Type B pancreatic cell (in vitro differentiated cells): ENCODE results near the gene AGT. TPM values are rescaled to one million over a fixed set of nuclear protein-coding genes. Genes with fewer than 3 reads are reported as not detected.

Source experiments
- DNase-seq: peaks from one replicate; pipeline ENCODE4 v3.0.0; 2021; ENCODE audit warnings: mixed read lengths; ENCODE audit not compliant: unreplicated experiment; ENCODE audit errors: extremely low spot score
- H3K27ac Mint-ChIP-seq: 2 replicates; pipeline ENCODE4 v1.8.0; 2021; ENCODE audit warnings: mild to moderate bottlenecking, mixed read lengths
- H3K27me3 Mint-ChIP-seq: 2 replicates; pipeline ENCODE4 v1.8.0; 2021; ENCODE audit warnings: mixed read lengths
- H3K36me3 Mint-ChIP-seq: 2 replicates; pipeline ENCODE4 v1.8.0; 2021; ENCODE audit warnings: mixed read lengths
- H3K4me1 Mint-ChIP-seq: one replicate; pipeline ENCODE4 v1.8.0; 2021; ENCODE audit warnings: mixed read lengths; ENCODE audit not compliant: unreplicated experiment
- H3K4me3 Mint-ChIP-seq: 2 replicates; pipeline ENCODE4 v1.8.0; 2021; ENCODE audit warnings: mild to moderate bottlenecking, mixed read lengths
- H3K9me3 Mint-ChIP-seq: 2 replicates; pipeline ENCODE4 v1.8.0; 2021; ENCODE audit warnings: mixed read lengths
- total RNA-seq: library from RNA; stranded (reverse); gene quantifications from 2 replicates; pipeline ENCODE4 v1.2.1, GENCODE V29; 2021; ENCODE audit warnings: low replicate concordance
- TF ChIP-seq, protein P1 (sequence below): fragments of 200-600 bp; sonication (generic); conservative IDR thresholded peaks from 2 replicates; pipeline ENCODE4 v1.5.0; 2021; ENCODE audit warnings: antibody characterized with exemption, mild to moderate bottlenecking

The AGT gene
- total RNA-seq, 1 donor from 2014 or later = 125 TPM

DNA sequence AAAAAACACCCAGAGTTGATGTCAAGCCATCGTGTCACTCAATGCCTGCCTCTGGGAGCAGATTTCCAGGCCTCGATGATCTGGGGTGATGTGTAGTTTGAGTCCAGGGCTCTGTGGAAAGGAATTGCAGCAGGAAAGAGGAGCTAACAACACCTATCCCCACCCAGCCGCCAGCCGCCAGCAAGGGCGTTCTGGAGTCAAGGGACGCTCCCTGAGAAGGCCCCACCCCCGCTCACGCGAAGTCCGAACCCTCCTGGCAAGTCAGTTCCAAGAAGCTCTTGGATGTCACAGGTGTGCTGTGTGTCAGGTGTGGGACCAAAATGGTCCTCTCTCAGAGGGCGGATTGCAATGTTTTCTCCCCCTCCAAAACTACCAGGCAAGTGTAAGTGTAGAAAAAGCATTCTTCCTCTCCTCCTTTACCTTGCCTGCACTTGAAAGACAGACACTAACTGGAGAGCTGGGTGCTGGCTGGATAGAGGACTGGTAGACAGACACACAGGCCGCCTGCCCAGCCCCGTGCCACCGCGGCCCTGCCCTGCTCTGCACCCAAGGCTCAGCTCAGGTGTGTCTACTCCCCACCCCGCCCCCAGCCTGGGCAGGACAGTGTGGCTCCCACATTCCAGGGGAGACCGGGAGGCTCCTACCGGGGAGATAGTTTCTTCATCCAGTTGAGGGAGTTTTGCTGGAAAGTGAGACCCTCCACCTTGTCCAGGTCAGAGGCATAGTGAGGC lies 8.5 kb downstream of the AGT start:
- no peak overlapping the region for H3K27ac Mint-ChIP-seq
- TF ChIP-seq, protein P1, sequence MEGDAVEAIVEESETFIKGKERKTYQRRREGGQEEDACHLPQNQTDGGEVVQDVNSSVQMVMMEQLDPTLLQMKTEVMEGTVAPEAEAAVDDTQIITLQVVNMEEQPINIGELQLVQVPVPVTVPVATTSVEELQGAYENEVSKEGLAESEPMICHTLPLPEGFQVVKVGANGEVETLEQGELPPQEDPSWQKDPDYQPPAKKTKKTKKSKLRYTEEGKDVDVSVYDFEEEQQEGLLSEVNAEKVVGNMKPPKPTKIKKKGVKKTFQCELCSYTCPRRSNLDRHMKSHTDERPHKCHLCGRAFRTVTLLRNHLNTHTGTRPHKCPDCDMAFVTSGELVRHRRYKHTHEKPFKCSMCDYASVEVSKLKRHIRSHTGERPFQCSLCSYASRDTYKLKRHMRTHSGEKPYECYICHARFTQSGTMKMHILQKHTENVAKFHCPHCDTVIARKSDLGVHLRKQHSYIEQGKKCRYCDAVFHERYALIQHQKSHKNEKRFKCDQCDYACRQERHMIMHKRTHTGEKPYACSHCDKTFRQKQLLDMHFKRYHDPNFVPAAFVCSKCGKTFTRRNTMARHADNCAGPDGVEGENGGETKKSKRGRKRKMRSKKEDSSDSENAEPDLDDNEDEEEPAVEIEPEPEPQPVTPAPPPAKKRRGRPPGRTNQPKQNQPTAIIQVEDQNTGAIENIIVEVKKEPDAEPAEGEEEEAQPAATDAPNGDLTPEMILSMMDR = no peak
- H3K27me3 Mint-ChIP-seq = peaks cover 3% of the 10 kb centered on the region
- no peak overlapping the region for H3K4me3 Mint-ChIP-seq
- no peak for DNase-seq
- no peaks in the 10 kb centered on the region for H3K9me3 Mint-ChIP-seq
- peaks cover 22% of the 10 kb centered on the region for H3K4me1 Mint-ChIP-seq
- no peaks in the 10 kb centered on the region for H3K36me3 Mint-ChIP-seq

DNA sequence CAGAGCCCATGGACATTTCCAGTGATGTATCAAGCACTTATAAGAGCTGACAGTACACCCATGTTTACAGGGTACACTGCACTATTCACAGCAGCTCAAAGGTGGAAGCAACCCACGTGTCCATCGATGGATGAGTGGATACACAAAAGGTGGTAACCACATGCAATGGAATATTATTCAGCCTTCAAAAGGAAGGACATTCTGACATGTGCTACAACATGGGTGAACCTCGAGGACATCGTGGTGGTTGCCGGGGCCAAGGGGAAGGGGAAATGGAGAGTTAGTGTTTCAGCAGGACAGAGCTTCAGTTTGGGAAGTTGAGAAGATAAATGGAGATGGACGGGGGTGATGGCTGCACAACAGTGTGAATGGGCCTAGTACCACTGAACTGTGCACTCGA lies 9.1 kb downstream of the AGT start:
- Mint-ChIP-seq H3K9me3 (no peaks in the 10 kb centered on the region), H3K36me3 (no peaks in the 10 kb centered on the region), H3K4me3 (no peak overlapping the region), H3K4me1 (peaks cover 22% of the 10 kb centered on the region), H3K27ac (no peak overlapping the region), H3K27me3 (peaks cover 3% of the 10 kb centered on the region)
- TF ChIP-seq, protein P1 = no peak
- DNase-seq = no peak

DNA sequence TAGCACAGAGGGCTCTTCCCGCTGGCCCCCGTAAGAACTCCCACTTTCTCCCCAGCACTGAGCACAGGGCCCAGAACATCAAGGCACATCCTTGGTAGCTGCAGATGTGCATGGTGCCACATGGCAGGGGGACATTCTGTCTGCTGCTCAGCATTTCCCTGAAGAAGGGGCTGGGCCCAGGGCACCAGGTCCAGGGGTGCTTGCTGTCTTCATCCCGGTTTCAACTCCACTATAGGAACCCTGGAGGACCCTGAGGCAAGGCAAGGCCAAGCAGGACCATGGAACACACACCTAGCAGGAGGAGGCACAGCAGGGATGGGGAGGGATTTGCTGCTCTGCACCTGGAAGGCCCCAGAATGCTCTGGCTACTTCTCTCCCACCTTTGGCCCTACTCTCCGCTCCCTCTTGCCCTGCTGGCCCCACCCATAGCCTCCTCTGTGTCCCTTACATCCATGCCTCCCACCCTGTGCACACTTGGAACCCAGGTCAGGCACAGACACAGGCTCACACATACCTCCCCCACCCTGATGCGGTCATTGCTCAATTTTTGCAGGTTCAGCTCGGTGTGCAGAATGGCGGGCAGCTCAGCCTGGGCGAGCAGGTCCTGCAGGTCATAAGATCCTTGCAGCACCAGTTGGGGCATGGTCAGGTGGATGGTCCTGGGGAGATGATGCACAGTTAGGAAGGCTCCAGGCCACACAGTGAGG lies 10.1 kb downstream of the AGT start:
- H3K36me3 Mint-ChIP-seq = no peaks in the 10 kb centered on the region
- no peaks in the 10 kb centered on the region for H3K9me3 Mint-ChIP-seq
- peaks cover 20% of the 10 kb centered on the region for H3K4me1 Mint-ChIP-seq
- H3K27me3 Mint-ChIP-seq = peaks cover 3% of the 10 kb centered on the region
- no peak overlapping the region for H3K4me3 Mint-ChIP-seq
- DNase-seq = no peak
- H3K27ac Mint-ChIP-seq = no peak overlapping the region
- TF ChIP-seq, protein P1 = no peak

DNA sequence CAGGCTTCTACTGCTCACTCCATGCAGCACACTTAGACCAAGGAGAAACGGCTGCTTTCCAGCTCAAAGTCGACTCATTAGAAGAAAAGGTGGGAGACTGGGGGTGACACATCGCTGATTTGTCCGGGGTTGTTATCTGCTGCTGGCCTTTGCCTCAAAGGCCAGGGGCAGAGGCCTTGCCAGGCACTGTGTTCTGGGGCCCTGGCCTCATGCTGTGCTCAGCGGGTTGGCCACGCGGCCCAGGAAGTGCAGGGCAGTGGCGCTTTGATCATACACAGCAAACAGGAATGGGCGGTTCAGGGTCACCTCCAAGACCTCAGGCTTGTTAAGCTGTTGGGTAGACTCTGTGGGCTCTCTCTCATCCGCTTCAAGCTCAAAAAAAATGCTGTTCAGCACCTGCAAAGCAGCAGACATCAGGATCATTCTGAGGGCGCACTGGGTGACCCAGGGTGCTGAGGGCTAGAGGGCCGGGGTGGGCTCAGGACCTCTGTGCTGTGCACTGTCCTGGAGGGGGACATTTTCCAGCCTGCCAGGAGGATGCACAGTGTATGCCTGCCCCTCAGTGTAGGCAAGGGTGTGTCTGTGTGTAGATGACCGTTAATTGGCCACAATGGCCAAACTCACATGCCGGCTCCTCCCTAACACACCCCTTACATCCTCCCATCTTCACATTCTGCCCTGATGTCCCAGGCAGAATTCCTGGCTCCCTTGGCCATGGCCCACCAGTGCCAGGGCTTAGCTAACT lies 10.8 kb downstream of the AGT start:
- Mint-ChIP-seq H3K4me1 (peaks cover 14% of the 10 kb centered on the region), H3K36me3 (no peaks in the 10 kb centered on the region), H3K27ac (no peak overlapping the region), H3K4me3 (no peak overlapping the region), H3K9me3 (no peaks in the 10 kb centered on the region), H3K27me3 (no peaks in the 10 kb centered on the region)
- no peak for DNase-seq
- TF ChIP-seq, protein P1 = no peak

DNA sequence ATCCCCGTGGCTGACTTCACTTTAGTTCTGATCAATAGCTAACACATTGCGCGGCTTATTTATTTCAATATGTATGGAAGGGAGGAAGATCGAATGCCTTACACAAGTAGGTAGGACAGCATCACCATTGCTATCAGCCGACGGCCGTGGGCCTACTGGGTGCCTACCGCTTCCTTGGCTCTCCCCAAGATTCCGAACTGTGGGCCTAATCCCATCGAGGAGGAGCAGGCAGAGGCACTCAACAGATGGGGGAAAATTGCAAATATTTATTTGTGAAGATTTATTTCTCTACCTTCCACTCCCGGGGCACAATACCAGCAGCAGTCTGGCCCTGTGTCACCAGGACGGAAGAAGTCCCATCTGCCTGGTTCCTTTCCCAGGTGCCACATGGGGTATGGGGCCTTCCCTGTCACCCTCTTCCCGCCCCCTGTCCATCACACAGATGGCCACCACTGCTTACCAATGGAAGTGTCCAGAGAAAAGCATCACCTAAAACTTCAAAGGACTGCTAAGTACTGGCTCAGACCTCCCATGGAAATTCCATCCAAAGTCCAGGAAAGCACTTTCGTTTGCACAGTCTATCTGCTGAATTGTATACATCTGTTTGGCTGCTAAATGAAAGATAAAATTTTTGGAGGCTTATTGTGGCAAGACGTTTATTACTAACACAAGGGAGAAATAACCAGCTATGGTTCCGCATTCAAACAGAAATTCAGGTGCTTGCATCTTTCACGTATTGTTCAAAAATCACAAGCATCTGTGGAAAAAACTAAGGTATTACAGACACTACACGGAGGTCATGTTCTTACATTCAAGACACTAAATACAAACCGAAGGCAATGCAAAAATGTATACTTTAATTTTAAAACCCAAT lies 11.8 kb downstream of the AGT start:
- Mint-ChIP-seq H3K27ac (no peak overlapping the region), H3K9me3 (no peaks in the 10 kb centered on the region), H3K36me3 (no peaks in the 10 kb centered on the region), H3K4me1 (peaks cover 10% of the 10 kb centered on the region), H3K4me3 (no peak overlapping the region), H3K27me3 (no peaks in the 10 kb centered on the region)
- DNase-seq = no peak
- TF ChIP-seq, protein P1 = no peak
